SK-N-SH treated with all-trans-retinoic acid at 6 μM for 48 hours (cell line): Measurements from ENCODE around the gene NAPSA.

ENCODE experiments used
- ATAC-seq: fragments of 200-7000 bp; cut with Tn5 transposase; 3 replicates; pipeline ENCODE4 v1.9.1; 2020; ENCODE audit warnings: mild to moderate bottlenecking, moderate library complexity
- ARNTL ChIP-seq: fragments of 450-650 bp; formaldehyde crosslinking; IDR thresholded peaks from 2 replicates; pipeline ENCODE4 v1.5.0; 2020; ENCODE audit warnings: low read depth, mild to moderate bottlenecking, moderate library complexity, borderline replicate concordance
- BACH2 ChIP-seq: fragments of 250-450 bp; sonication (Bioruptor Pico); IDR thresholded peaks from 2 replicates; pipeline ENCODE4 v1.9.0; 2021; ENCODE audit warnings: mild to moderate bottlenecking, borderline replicate concordance
- CREB5 ChIP-seq: fragments of 250-450 bp; sonication (Bioruptor Pico); IDR thresholded peaks from 2 replicates; pipeline ENCODE4 v1.5.1; 2020; ENCODE audit warnings: low read depth, mild to moderate bottlenecking, moderate library complexity
- CSDC2 ChIP-seq: fragments of 250-450 bp; sonication (Bioruptor Pico); IDR thresholded peaks from 2 replicates; pipeline ENCODE4 v1.5.0; 2020; ENCODE audit warnings: mild to moderate bottlenecking, moderate library complexity
- CSRNP3 ChIP-seq: fragments of 250-450 bp; sonication (Bioruptor Pico); IDR thresholded peaks from 2 replicates; pipeline ENCODE4 v1.5.1; 2021; ENCODE audit warnings: mild to moderate bottlenecking, moderate library complexity
- ESRRG ChIP-seq: fragments of 250-450 bp; sonication (Bioruptor Pico); IDR thresholded peaks from 2 replicates; pipeline ENCODE4 v1.6.1; 2021; ENCODE audit warnings: mild to moderate bottlenecking
- GLIS3 ChIP-seq: fragments of 250-450 bp; sonication (Bioruptor Pico); IDR thresholded peaks from 2 replicates; pipeline ENCODE4 v1.5.0; 2020; ENCODE audit warnings: mild to moderate bottlenecking, moderate library complexity
- ISL1 ChIP-seq: fragments of 250-450 bp; sonication (Bioruptor Pico); IDR thresholded peaks from 2 replicates; pipeline ENCODE4 v2.1.2; 2022; ENCODE audit warnings: mild to moderate bottlenecking, moderate library complexity
- OSR1 ChIP-seq: fragments of 250-450 bp; sonication (Bioruptor Pico); IDR thresholded peaks from 2 replicates; pipeline ENCODE4 v1.8.0; 2022; ENCODE audit warnings: moderate library complexity, mild to moderate bottlenecking, inconsistent platforms
- PATZ1 ChIP-seq: fragments of 250-450 bp; sonication (Bioruptor Pico); IDR thresholded peaks from 2 replicates; pipeline ENCODE4 v1.8.0; 2020; ENCODE audit warnings: mild to moderate bottlenecking, moderate library complexity, borderline replicate concordance
- POU6F1 ChIP-seq: fragments of 250-450 bp; sonication (Bioruptor Pico); IDR thresholded peaks from 2 replicates; pipeline ENCODE4 v1.8.0; 2021; ENCODE audit warnings: low read depth, mild to moderate bottlenecking, moderate library complexity, borderline replicate concordance
- PPARA ChIP-seq: fragments of 250-450 bp; sonication (Bioruptor Pico); IDR thresholded peaks from 2 replicates; pipeline ENCODE4 v1.5.0; 2020; ENCODE audit warnings: mild to moderate bottlenecking, borderline replicate concordance
- RARB ChIP-seq: fragments of 250-450 bp; sonication (Bioruptor Pico); IDR thresholded peaks from 2 replicates; pipeline ENCODE4 v1.8.0; 2021; ENCODE audit warnings: mild to moderate bottlenecking, moderate library complexity
- SNAI2 ChIP-seq: fragments of 250-450 bp; sonication (Bioruptor Pico); IDR thresholded peaks from 2 replicates; pipeline ENCODE4 v1.5.0; 2020; ENCODE audit warnings: mild to moderate bottlenecking, moderate library complexity
- TCF4 ChIP-seq: fragments of 250-450 bp; sonication (Bioruptor Pico); IDR thresholded peaks from 2 replicates; pipeline ENCODE4 v1.8.0; 2021; ENCODE audit warnings: mild to moderate bottlenecking, moderate library complexity, borderline replicate concordance
- TOX ChIP-seq: fragments of 250-450 bp; sonication (Bioruptor Pico); IDR thresholded peaks from 2 replicates; pipeline ENCODE4 v1.8.0; 2021; ENCODE audit warnings: mild to moderate bottlenecking, moderate library complexity, borderline replicate concordance
- ZC3H10 ChIP-seq: fragments of 250-450 bp; sonication (Bioruptor Pico); IDR thresholded peaks from 2 replicates; pipeline ENCODE4 v1.5.1; 2021; ENCODE audit warnings: mild to moderate bottlenecking, moderate library complexity
- ZFP3 ChIP-seq: fragments of 250-450 bp; sonication (Bioruptor Pico); IDR thresholded peaks from 2 replicates; pipeline ENCODE4 v1.5.0; 2020; ENCODE audit warnings: mild to moderate bottlenecking, moderate library complexity
- ZFP30 ChIP-seq: fragments of 450-650 bp; formaldehyde crosslinking; IDR thresholded peaks from 2 replicates; pipeline ENCODE4 v1.5.0; 2022; ENCODE audit warnings: mild to moderate bottlenecking, moderate library complexity
- ZNF565 ChIP-seq: fragments of 450-650 bp; formaldehyde crosslinking; conservative IDR thresholded peaks from 2 replicates; pipeline ENCODE4 v1.5.0; 2020; ENCODE audit warnings: low read depth, mild to moderate bottlenecking, moderate library complexity
- ZNF70 ChIP-seq: fragments of 450-650 bp; formaldehyde crosslinking; IDR thresholded peaks from 2 replicates; pipeline ENCODE4 v1.5.0; 2020; ENCODE audit warnings: mild to moderate bottlenecking, moderate library complexity
- ZNF8 ChIP-seq: fragments of 450-650 bp; formaldehyde crosslinking; IDR thresholded peaks from 2 replicates; pipeline ENCODE4 v1.5.0; 2020; ENCODE audit warnings: mild to moderate bottlenecking, moderate library complexity

The NAPSA gene

GRCh38 chr19:50328224-50328872 is 37.1 kb downstream of the NAPSA start (continued):
- no peak for TF ChIP-seq BACH2 (CRISPR knock-in tag)
- TF ChIP-seq ZFP3 (CRISPR knock-in tag), result no peak
- TF ChIP-seq ISL1, result no peak
- TF ChIP-seq OSR1 (CRISPR knock-in tag), result no peak

GRCh38 chr19:50327461-50328223 is 37.8 kb downstream of the NAPSA start:
- no peak for ATAC-seq
- TF ChIP-seq ZC3H10 (CRISPR knock-in tag), result no peak
- TF ChIP-seq TOX (CRISPR knock-in tag), result no peak
- no peak for TF ChIP-seq OSR1 (CRISPR knock-in tag)
- TF ChIP-seq ZNF70 (CRISPR knock-in tag), result no peak
- TF ChIP-seq ZNF8 (CRISPR knock-in tag), result no peak
- no peak for TF ChIP-seq PPARA (CRISPR knock-in tag)
- TF ChIP-seq CSDC2 (CRISPR knock-in tag), result no peak
- no peak for TF ChIP-seq BACH2 (CRISPR knock-in tag)
- no peak for TF ChIP-seq ARNTL (CRISPR knock-in tag)
- no peak for TF ChIP-seq ZFP30 (CRISPR knock-in tag)
- TF ChIP-seq GLIS3 (CRISPR knock-in tag), result no peak
- no peak for TF ChIP-seq POU6F1
- no peak for TF ChIP-seq ZNF565 (CRISPR knock-in tag)
- TF ChIP-seq ESRRG (CRISPR knock-in tag), result no peak
- no peak for TF ChIP-seq CREB5 (CRISPR knock-in tag)
- no peak for TF ChIP-seq TCF4 (CRISPR knock-in tag)
- TF ChIP-seq ISL1, result no peak
- no peak for TF ChIP-seq PATZ1 (CRISPR knock-in tag)
- TF ChIP-seq, all 23 proteins: peak for 0

GRCh38 chr19:50327013-50327412 is 38.4 kb downstream of the NAPSA start:
- no peak for TF ChIP-seq CSDC2 (CRISPR knock-in tag)
- TF ChIP-seq ZNF70 (CRISPR knock-in tag), result no peak
- TF ChIP-seq TCF4 (CRISPR knock-in tag), result no peak
- no peak for TF ChIP-seq POU6F1
- no peak for TF ChIP-seq ZFP3 (CRISPR knock-in tag)
- no peak for TF ChIP-seq RARB (CRISPR knock-in tag)
- no peak for TF ChIP-seq ARNTL (CRISPR knock-in tag)
- no peak for ATAC-seq

- TF ChIP-seq SNAI2 (CRISPR knock-in tag) (no peak), PPARA (CRISPR knock-in tag) (no peak), TCF4 (CRISPR knock-in tag) (no peak), PATZ1 (CRISPR knock-in tag) (no peak), ZNF565 (CRISPR knock-in tag) (no peak), OSR1 (CRISPR knock-in tag) (no peak), TOX (CRISPR knock-in tag) (no peak), ZC3H10 (CRISPR knock-in tag) (no peak), ZFP30 (CRISPR knock-in tag) (no peak), RARB (CRISPR knock-in tag) (no peak), ISL1 (no peak), CSRNP3 (CRISPR knock-in tag) (no peak), GLIS3 (CRISPR knock-in tag) (no peak), BACH2 (CRISPR knock-in tag) (no peak), ZNF8 (CRISPR knock-in tag) (no peak), ZNF70 (CRISPR knock-in tag) (no peak)
- ATAC-seq, result no peak
Observed at GRCh38 chr19:50326101-50326664, 39.3 kb downstream of the NAPSA start.
